ENCODE data around the gene SAT1.

- no peak for TF ChIP-seq CTCF (IDR thresholded peaks at IDR 0.05)
- TF ChIP-seq POLR2A (IDR thresholded peaks at IDR 0.05): no peak
Measured at GRCh38 chrX:23788946-23789345, 6.0 kb downstream of the SAT1 start.

Data from body of pancreas (tissue), 4 donors.